GM18526 (cell line): ENCODE data around the gene KCNC4.

Experiments used
- POLR2A ChIP-seq: IDR thresholded peaks from 3 replicates; pipeline ENCODE4 v1.6.1; 2011; ENCODE audit not compliant: insufficient read length; ENCODE audit errors: extremely low read depth

KCNC4 gene

DNA sequence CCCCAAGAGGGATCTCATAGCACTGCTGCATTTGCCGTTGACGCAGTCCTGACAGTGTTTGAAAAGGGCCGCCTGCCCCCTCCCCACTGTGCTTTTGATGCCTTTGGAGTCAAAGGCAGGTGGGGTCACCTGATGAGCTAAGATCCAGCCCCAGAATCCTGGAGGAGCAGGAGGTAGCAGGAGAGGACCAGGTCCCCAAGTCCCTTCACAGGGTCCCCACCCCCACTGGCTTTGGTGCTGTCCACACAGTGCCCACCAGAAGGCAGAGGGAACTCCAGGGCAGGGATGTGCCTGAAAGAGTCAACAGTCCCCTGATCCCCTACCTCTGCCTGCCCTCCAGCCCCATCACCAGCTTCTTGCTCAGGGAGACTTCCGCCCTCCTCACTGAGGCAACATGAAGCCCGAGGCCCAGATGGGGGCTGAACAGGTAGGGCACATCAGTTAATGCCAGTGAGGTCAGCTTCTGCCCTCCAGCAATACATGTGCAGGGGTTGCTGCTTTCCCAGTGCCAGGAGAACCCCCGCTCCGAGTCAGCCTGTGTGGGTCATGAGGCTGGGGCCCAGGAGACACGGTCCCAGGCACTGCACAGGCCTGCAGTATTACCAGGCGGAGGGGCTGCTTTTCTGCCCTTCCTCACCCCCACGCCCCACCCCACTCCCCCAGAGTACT is 8.8 kb upstream of the KCNC4 start:
- no peak for TF ChIP-seq POLR2A

DNA sequence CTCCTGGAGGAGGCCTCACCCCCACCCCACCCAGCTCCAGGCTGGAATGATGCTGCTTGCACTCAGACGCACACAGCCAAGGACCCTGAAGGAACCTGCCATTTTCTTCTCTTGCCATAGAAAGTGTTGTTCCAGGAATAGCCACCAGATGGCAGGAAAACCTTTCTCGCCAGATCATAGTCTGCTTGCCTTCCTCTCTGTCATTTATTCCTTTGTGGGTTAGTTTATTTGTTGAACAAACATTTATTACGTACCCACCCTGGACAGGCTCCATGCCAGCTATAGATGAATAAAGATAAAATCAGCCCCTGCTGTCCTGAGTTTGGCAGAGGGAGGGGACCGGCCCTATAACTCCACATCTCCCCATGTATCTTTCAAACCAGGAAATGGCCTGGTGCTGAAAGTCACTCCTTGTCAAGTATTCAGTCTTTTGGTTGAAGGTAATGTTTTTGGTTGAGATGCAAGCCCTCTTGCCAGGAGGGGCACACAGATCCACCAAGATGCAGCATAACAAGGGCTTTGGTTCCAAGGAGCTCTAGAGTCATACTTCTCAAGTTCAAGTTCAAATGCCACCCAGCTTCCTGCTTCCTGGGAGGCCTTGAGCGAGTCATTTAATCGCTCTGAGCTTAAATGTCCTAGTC is 7.0 kb upstream of the KCNC4 start:
- no peak for TF ChIP-seq POLR2A

DNA sequence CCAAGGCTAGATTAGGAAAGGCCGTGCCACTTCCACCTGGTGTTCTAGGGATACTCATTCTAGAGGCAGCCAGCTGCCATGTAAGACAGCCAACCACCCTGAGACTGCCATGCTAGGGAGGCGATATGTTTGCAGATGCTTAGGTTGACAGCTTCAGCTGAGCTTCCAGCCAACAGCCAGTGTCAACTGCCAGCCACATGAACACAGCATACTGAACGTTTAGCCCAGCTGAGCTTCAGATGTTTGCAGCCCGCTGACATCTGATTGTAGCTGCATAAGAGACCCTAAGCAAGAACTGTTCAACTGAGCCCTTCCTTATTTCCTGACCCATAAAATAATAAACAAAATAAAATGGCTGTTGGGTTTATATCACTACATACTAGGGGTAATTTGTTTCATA is 5.0 kb upstream of the KCNC4 start:
- TF ChIP-seq POLR2A, result no peak

DNA sequence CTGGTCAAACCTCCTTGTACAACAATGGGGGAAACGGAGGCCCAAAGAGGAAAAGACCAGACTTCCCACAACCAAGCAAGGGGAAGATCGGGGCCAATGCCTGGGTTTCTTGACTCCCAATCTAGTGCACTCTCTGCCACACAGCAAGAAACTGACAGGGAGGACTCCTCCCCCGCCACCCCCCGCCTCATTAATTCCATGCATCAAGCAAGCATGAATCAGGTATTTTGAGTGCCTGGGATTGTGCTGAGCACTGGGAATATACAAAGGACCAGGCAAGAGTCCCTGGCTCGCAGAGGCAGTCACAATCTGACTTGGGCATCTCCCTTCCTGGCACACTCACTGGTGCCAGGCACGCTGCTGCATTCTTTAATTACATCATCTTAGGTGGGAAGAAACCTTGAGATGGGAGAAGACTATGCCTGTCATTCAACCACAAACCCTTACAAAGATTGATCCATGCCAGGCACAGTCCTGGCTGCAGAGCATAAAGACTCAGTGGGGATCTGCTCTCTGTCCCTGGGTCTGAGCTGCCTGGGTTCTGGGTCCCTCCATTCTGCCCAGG is 4.4 kb upstream of the KCNC4 start:
- TF ChIP-seq POLR2A, result no peak

DNA sequence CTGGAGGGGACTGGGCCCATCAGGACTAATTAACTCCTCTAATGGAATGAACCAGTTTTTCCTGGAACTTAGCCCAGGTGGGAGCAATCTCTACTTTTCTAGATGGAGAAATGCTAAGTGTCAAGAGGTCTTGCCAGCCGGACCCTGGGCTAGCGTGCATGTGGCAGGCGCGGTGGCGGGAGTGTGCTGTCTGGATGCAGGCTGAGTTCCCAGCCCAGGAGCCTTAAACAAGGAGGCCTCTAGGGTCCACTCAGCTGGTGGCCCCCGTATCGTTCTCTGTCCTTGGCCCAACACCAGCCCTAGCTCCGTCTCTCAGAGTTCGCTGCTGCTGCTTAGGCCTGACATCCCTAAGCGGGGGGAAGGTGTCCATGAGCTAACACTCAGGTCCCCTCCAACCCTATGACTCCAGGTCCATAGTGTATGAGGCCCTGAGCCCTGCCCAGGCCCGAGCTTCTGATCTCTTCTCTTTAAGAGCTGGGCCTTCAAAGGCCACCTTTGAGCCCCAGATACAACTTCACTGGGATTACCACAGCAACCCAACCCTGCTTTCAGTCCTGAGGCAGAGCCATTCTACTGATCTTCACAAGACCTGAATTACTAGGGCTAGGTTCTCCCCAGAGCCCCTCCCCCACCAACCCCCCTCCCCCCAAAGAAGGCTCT is 3.7 kb upstream of the KCNC4 start:
- no peak for TF ChIP-seq POLR2A

DNA sequence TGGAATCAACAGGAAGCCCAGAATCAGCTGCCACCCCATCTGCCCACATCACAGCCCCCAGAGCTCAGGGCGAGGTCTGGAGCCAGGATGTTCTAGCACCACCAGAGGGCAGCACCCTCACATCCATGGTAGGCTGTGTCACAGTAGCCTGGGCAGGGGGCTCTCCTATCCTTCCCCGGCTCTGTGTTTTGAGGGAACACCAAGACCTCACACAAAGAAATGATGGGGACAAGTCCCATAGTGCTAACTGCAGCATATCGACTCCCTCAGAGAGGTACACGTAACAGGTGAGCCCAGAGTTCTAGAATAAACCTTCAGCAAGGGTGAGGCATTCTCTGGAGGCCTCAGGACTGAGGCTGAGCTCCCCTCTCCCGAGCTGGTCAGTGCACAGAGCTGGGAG is 2.3 kb upstream of the KCNC4 start:
- TF ChIP-seq POLR2A, result no peak

DNA sequence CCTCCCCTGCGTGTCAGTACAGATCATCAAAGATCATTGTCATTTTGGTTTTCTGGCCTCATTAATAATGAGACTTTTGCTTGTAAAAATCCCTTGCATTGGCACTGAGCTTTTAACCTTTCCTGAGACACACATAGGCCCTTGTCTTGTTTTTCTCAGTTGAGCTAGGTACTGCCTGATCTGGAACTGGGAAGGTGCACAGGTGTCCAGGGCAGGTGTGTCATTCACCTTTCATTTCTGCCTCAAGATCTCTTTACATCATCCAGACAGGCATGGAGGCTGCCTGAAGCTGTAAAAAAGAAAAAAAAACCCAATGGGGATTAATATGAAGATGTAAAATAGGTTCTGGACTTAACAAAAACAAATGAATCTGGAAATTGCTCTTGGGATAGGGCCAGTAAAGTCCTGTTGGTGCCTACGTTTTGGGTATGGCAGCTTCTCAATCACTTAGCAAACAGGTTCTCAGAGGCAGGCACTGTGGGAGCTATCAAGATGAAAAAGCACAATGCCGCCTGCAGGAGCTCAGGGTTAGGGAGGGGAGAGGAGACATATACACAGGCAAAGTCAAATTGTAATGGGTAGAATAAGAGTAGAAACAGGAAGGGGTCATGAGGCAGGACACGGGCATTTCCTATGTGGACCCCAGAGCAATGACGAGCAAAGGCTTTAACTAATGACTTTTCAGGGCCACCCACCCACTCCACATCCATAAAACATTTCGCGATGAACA is 1.0 kb upstream of the KCNC4 start:
- no peak for TF ChIP-seq POLR2A

DNA sequence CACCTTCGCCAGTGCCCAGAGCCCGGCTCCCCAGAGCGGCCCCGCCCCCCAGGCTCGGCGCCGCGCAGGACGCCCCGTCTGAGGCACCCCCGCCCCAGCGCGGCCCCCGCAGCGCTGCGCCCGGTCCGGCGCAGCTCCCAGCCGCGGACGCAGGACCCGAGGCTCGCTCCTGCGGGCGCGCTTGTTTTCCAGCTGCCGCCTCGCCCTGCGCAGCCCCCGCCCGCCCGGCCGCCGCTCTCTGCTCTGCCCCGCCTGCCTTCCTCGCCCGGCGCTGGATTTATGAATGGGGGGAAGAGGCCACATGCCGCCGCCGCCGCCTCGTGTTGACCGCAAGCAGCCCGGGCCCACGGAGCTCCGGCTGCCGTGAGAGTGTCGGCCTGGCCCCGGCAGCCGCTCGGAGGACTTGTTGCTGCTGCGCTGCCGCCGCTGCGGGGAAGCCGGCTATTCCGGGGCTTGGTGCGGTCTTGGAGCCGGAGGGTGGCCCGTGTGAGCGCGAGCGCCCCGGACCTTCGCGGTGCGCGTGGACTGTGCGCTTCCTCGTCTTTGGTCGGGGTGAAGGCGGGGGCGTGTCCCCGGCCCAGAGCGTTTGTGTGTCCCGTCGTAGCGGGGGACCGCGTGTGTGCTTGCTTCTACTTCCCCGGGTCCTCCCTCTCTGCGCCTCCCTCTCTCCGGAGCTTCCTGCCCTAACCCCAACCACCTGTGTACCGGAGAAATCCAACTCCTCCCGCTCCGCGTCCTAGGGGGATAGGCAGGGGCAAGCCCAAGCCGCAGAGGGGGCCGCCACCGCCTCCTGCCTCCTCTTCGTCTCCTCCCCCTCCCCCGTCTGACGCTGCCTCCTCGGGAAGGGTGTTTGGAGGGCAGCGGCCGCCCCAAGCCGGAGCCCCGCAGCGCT is 736 bp downstream of the KCNC4 start:
- TF ChIP-seq POLR2A, result no peak

DNA sequence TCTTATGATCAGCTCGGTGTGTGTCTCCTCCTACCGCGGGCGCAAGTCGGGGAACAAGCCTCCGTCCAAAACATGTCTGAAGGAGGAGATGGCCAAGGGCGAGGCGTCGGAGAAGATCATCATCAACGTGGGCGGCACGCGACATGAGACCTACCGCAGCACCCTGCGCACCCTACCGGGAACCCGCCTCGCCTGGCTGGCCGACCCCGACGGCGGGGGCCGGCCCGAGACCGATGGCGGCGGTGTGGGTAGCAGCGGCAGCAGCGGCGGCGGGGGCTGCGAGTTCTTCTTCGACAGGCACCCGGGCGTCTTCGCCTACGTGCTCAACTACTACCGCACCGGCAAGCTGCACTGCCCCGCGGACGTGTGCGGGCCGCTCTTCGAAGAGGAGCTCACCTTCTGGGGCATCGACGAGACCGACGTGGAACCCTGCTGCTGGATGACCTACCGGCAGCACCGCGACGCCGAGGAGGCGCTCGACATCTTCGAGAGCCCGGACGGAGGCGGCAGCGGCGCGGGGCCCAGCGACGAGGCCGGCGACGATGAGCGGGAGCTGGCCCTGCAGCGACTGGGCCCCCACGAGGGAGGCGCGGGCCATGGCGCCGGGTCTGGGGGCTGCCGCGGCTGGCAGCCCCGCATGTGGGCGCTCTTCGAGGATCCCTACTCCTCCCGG is 1.5 kb downstream of the KCNC4 start:
- no peak for TF ChIP-seq POLR2A

DNA sequence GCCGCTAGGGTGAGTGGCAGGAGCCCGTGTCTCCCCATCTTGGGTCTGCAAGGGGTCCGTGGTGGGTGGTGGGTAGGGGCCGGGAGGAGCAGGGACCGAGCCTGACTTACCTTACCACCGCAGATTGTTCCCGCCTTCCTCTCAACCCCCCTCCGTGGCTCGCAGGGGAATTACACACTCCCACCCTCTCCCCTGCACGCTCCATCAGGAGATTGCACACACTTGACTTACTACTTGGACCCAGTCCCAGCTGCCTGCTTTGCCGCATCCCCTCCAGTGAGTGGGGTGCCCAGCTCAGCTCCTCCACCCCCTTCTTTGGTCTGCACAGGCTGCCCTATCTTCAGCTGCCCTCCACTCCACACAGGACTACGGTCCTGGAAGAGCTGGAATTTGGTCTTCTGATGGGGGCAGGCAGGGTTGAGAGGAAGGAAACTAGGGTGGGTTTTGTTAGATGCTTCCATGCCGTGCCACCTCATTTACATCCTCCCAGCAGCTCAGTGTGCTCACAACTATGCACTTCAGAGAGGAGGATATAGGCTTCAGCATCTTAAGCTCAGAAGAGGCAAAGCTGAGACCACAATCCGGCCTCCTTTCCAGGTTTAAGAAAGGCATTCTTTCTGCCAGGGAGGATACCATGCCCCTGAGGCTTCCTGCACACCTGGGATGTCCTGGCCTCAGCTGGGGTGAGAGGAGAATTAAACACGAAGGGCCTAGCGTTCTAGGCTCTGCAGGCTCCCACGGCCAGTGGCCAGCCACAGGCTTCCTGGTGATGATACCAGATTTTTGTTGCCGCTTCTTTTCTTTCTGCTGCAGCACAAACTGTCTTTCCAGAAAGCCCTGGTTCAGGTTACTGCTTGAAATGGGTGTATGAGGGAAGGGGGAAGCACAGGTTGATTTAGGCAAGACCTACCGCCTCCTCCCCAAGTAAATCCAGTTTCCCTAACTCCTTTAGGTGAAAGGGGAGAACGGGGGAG is 2.3 kb downstream of the KCNC4 start:
- no peak for TF ChIP-seq POLR2A

DNA sequence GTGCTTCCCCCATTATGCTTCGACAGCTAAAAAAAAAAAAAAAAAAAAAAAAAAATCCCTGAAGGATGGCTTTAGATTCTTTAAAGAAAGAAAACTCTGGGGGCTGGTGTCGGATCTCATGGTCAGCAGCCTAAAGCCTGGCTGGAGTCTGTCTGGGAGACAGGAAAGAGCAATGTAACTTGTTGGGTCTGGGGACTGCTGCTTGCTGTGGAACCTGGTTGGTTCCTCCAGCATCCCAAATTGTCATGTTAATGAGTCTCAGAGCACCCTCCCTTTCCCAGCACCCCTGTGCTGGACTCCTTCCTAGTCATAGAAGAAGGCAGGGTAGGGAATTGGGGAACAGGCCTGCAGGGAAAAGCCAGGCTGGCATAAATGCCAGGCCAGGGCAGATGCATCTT is 3.0 kb downstream of the KCNC4 start:
- TF ChIP-seq POLR2A, result no peak

DNA sequence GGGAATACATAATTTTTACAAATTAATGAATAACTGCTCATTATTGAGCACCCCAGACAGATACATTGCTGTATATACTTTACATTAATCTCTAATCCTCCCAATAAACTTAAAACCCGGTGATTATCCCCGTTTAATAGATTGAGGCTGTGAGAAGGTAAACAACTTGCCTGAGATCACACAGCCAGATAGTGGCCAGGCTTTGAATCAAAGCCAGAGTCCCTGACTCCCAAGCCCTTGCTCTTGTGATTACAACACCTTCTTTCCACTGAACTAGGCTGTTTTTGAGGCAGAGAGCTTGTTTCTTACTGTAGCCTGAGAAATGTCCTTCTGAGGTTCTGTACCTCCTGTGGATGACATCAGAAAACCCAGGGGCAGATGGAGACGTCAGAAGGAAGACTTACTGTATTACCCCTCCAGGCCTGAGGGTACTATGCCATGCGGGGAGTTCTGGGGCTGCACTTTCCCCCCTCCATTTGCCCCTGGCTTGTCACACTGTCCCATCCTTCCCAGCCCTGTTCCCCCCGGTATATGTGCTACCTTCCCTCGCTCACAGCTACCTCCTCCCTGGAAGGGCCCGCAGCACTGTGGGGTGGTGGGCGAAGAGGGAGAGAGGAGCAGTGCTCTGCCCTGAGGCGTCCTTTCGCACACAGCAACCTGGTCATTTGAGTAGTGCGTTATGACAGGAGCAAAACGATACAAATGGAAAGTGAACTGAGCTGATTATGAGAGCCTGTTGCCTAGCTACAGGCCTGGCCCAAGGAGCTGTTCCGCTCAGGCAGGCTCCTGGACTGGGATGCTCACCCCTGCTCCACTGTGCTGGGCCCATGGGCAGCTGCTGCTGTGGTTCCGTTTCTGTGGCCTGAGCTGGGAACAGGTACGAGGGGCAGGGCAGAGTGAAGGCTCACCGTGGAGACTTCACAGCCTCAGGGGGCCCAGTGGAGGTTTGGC is 4.6 kb downstream of the KCNC4 start:
- no peak for TF ChIP-seq POLR2A
